B cell (primary cell): Measurements from ENCODE around the gene IFNG-AS1. TPM values are rescaled to one million over a fixed set of nuclear protein-coding genes. Genes with fewer than 3 reads are reported as not detected.

Experiments used
- ATAC-seq: fragments of 200-7000 bp; cut with Tn5 transposase; one replicate; pipeline ENCODE4 v1.10.0; 2021; ENCODE audit warnings: low read depth, mild to moderate bottlenecking, moderate number of reproducible peaks, moderate library complexity
- CTCF ChIA-PET: fragments of 350-600 bp; sonication (Branson Sonifier 250); formaldehyde crosslinking; loops from one replicate; lab custom pipeline; 2021; ENCODE audit warnings: antibody characterized with exemption, inconsistent platforms; lab: Charles Lee
- POLR2A ChIA-PET: fragments of 350-600 bp; sonication (Branson Sonifier 250); formaldehyde crosslinking; loops from one replicate; lab custom pipeline; 2021; ENCODE audit warnings: antibody characterized with exemption; lab: Charles Lee
- DNase-seq: peaks from one replicate; pipeline ENCODE4 v3.0.0; 2013
- H2AFZ ChIP-seq: 2 replicates; pipeline ENCODE4 v1.6.1; 2012; ENCODE audit warnings: mild to moderate bottlenecking, low read depth, low read length; ENCODE audit not compliant: insufficient read depth, poor library complexity, severe bottlenecking
- H3K27ac ChIP-seq, 2 donors: 1 replicate in 1 of 2; 2 replicates in 1 of 2; pipeline ENCODE4 v1.5.1; 2012 to 2013; ENCODE audit warnings: low read length in 2 of 2, mild to moderate bottlenecking in 2 of 2, moderate library complexity in 1 of 2
- H3K27me3 ChIP-seq, 4 experiments: fragments of 200-600 bp in 1 of 4; sonication (generic) in 1 of 4; replicated peaks in 1 of 4; 1 replicate in 2 of 4; 2 replicates in 2 of 4; pipeline versions ENCODE4 v1.6.1 to v1.7.0; 2013 to 2016; ENCODE audit warnings: low read length in 3 of 4, mild to moderate bottlenecking in 2 of 4, mixed read lengths in 1 of 4, moderate library complexity in 1 of 4; ENCODE audit not compliant: insufficient read depth in 4 of 4, control insufficient read depth in 3 of 4; ENCODE audit errors: control extremely low read depth in 1 of 4
- H3K36me3 ChIP-seq, 2 experiments: replicated peaks in 1 of 2; 1 replicate in 1 of 2; 2 replicates in 1 of 2; pipeline versions ENCODE4 v1.6.1 to v1.7.1; 2013; ENCODE audit warnings: low read length in 1 of 2; ENCODE audit not compliant: insufficient read depth in 2 of 2, control insufficient read depth in 1 of 2; ENCODE audit errors: control extremely low read depth in 1 of 2, extremely low read depth in 1 of 2
- H3K4me1 ChIP-seq, 2 donors: fragments of 200-600 bp in 1 of 2; sonication (generic) in 1 of 2; 1 replicate in 1 of 2; 2 replicates in 1 of 2; pipeline versions ENCODE4 v1.5.1 to v1.6.1; 2013 to 2017; ENCODE audit warnings: low read length in 2 of 2; ENCODE audit not compliant: control insufficient read depth in 2 of 2, insufficient read depth in 2 of 2
- H3K4me2 ChIP-seq: replicated peaks from 2 replicates; pipeline ENCODE3; 2012; ENCODE audit warnings: mild to moderate bottlenecking, low read depth, low read length; ENCODE audit not compliant: poor library complexity, severe bottlenecking
- H3K4me3 ChIP-seq, 5 experiments: fragments of 200-600 bp in 1 of 5; sonication (generic) in 1 of 5; 1 replicate in 3 of 5; 2 replicates in 2 of 5; pipeline versions ENCODE4 v1.5.1 to v1.7.0; 2011 to 2016; ENCODE audit warnings: low read length in 4 of 5, mild to moderate bottlenecking in 4 of 5, low read depth in 2 of 5, control low read depth in 1 of 5, moderate library complexity in 1 of 5; ENCODE audit not compliant: insufficient read depth in 1 of 5; ENCODE audit errors: control extremely low read depth in 1 of 5, extremely low read depth in 1 of 5
- H3K79me2 ChIP-seq: fragments of 200-600 bp; sonication (generic); one replicate; pipeline ENCODE4 v1.6.0; 2016; ENCODE audit warnings: low read length; ENCODE audit not compliant: control insufficient read depth, insufficient read depth
- H3K9ac ChIP-seq: fragments of 200-600 bp; sonication (generic); 2 replicates; pipeline ENCODE4 v1.6.1; 2017; ENCODE audit warnings: mild to moderate bottlenecking, low read length, moderate library complexity
- H3K9me3 ChIP-seq, 3 donors: one replicate each; pipeline versions ENCODE4 v1.6.1 to v1.7.1; 2013; ENCODE audit warnings: low read length in 2 of 3; ENCODE audit not compliant: control insufficient read depth in 2 of 3, insufficient read depth in 1 of 3; ENCODE audit errors: control extremely low read depth in 1 of 3
- H4K20me1 ChIP-seq: 2 replicates; pipeline ENCODE4 v1.6.0; 2012; ENCODE audit warnings: mild to moderate bottlenecking, low read length; ENCODE audit not compliant: insufficient read depth, control insufficient read depth, poor library complexity, severe bottlenecking
- H3K27ac Mint-ChIP-seq: one replicate; pipeline ENCODE4 v1.8.0; 2021; ENCODE audit warnings: mixed read lengths
- H3K27me3 Mint-ChIP-seq: one replicate; pipeline ENCODE4 v1.8.0; 2021; ENCODE audit warnings: mixed read lengths
- H3K4me1 Mint-ChIP-seq: one replicate; pipeline ENCODE4 v1.8.0; 2021; ENCODE audit warnings: mixed read lengths
- H3K4me3 Mint-ChIP-seq: one replicate; pipeline ENCODE4 v1.8.0; 2021; ENCODE audit warnings: mixed read lengths
- H3K9me3 Mint-ChIP-seq: one replicate; pipeline ENCODE4 v1.8.0; 2022; ENCODE audit warnings: mixed read lengths; ENCODE audit not compliant: insufficient read depth
- EZH2 ChIP-seq: IDR thresholded peaks from 2 replicates; pipeline ENCODE4 v1.6.1; 2012; ENCODE audit warnings: borderline replicate concordance, low read depth, mild to moderate bottlenecking, moderate library complexity, low read length; ENCODE audit not compliant: insufficient read depth, poor library complexity, severe bottlenecking
- WGBS: methylation state at CpG from one replicate; pipeline ENCODE4 v1.1.5; 2013; ENCODE audit warnings: missing lambda C conversion rate; ENCODE audit not compliant: insufficient coverage; 5-methylcytosine and 5-hydroxymethylcytosine counted together
- intact Hi-C: fragments of 100-400 bp; cut with micrococcal nuclease; formaldehyde crosslinking; loops from one replicate; pipeline ENCODE4 v1.10.0; 2022
- polyA plus RNA-seq: library from polyadenylated mRNA; depleted of rRNA; stranded (reverse); fragments of >200 nt; gene quantifications from 2 replicates; pipeline ENCODE4 v1.2.3, GENCODE V29; 2012
- total RNA-seq, 2 donors: library from RNA; stranded (reverse); fragments of 120-200 nt in 1 of 2; gene quantifications; 1 replicate in 1 of 2; 2 replicates in 1 of 2; pipeline versions ENCODE4 v1.2.3 to v1.2.4, GENCODE V29; 2013 to 2022
- TF ChIP-seq, protein P1 (sequence below): fragments of 200-600 bp; IDR thresholded peaks from one replicate; pipeline ENCODE4 v1.8.0; 2022; ENCODE audit warnings: antibody characterized with exemption, mild to moderate bottlenecking

Gene IFNG-AS1
- total and polyA plus RNA-seq, 2 donors (not counting 1 experiment from before 2014, with no cell fraction given) = 1.8 to 19.0 TPM

DNA sequence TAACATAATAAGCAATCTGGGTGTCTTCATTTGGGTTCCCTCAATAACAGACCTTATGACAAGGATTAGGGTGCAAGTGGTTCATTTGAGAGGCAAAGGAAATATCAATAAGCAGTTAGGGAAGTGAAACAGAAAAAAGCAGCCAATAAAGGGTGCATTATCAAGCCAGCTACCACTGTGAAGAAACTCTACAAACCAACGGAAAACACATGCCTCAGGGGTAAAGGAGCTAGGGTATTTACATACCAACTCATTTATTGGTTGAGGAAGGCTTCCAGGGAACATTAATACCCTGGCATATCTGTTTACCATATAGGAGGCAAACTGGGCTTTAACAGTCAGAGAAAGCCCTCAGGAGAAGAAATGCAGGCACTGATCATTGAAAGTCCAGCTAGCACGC, 22.7 kb upstream of the IFNG-AS1 start:
- Histone ChIP-seq H2AFZ (peak overlapping the region; percentile 5), H3K27ac (no peak overlapping the region), H4K20me1 (no peaks in the 10 kb centered on the region), H3K36me3 (no peaks in the 10 kb centered on the region), H3K9ac (no peak overlapping the region), H3K4me2 (peak overlapping the region; percentile 35), H3K4me1 (peaks cover 16 to 24% of the 10 kb centered on the region in 2 donors), H3K9me3 (no peaks in the 10 kb centered on the region), H3K4me3 (no peak overlapping the region), H3K79me2 (no peaks in the 10 kb centered on the region), H3K27me3 (no peaks in the 10 kb centered on the region)
- Mint-ChIP-seq H3K27me3 (no peaks in the 10 kb centered on the region), H3K4me1 (peaks cover 20% of the 10 kb centered on the region), H3K9me3 (no peaks in the 10 kb centered on the region), H3K4me3 (no peak overlapping the region), H3K27ac (no peak overlapping the region)
- ATAC-seq = no peak
- POLR2A ChIA-PET = no interaction called here
- intact Hi-C loops = no loop called here
- peak; percentile 38 for DNase-seq
- TF ChIP-seq EZH2 = no peak
- TF ChIP-seq, protein P1, sequence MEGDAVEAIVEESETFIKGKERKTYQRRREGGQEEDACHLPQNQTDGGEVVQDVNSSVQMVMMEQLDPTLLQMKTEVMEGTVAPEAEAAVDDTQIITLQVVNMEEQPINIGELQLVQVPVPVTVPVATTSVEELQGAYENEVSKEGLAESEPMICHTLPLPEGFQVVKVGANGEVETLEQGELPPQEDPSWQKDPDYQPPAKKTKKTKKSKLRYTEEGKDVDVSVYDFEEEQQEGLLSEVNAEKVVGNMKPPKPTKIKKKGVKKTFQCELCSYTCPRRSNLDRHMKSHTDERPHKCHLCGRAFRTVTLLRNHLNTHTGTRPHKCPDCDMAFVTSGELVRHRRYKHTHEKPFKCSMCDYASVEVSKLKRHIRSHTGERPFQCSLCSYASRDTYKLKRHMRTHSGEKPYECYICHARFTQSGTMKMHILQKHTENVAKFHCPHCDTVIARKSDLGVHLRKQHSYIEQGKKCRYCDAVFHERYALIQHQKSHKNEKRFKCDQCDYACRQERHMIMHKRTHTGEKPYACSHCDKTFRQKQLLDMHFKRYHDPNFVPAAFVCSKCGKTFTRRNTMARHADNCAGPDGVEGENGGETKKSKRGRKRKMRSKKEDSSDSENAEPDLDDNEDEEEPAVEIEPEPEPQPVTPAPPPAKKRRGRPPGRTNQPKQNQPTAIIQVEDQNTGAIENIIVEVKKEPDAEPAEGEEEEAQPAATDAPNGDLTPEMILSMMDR = no peak
- WGBS = 100% methylated on average over 1 of the region's 2 CpGs
- CTCF ChIA-PET = interaction anchor here (1.1 to 2.2 kb wide), 2 partner anchors 47 to 86 kb away, joined by 3 to 5 read pairs; no protein-coding TSS in a partner anchor

DNA sequence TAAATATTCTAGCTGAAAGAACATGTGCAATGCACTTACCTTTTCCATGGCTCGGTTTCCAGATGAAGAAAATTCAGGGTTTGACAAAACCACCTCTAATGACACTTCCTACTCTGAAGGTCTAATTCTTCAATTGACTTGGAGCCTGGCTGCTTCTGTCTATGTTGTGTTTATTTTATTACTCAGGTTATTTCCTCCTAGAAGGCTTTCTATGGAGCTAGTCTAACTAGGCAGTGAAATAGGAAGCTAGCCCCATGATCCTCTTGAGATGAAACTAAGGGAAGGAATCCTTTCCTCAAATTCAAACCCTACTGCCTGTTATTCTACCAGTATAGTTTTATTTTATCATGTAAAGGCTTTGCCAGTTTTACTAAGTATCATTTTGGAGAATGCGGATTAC, 20.9 kb upstream of the IFNG-AS1 start:
- no peaks in the 10 kb centered on the region for H3K36me3 ChIP-seq
- peaks cover 16 to 24% of the 10 kb centered on the region in 2 donors for H3K4me1 ChIP-seq
- H3K9me3 ChIP-seq = no peaks in the 10 kb centered on the region
- H3K4me1 Mint-ChIP-seq = peaks cover 20% of the 10 kb centered on the region
- no peak overlapping the region for H3K4me3 ChIP-seq
- no peak overlapping the region for H3K4me3 Mint-ChIP-seq
- H3K9me3 Mint-ChIP-seq = no peaks in the 10 kb centered on the region
- no peak overlapping the region for H3K4me2 ChIP-seq
- no CpG with 5 or more reads among the region's 2 CpGs for WGBS
- ChIA-PET POLR2A (no interaction called here), CTCF (no interaction called here)
- intact Hi-C loops = no loop called here
- H3K27ac Mint-ChIP-seq = no peak overlapping the region
- no peaks in the 10 kb centered on the region for H3K79me2 ChIP-seq
- no peaks in the 10 kb centered on the region for H3K27me3 Mint-ChIP-seq
- H3K27me3 ChIP-seq = no peaks in the 10 kb centered on the region
- no peak overlapping the region for H3K9ac ChIP-seq
- TF ChIP-seq EZH2 = no peak
- TF ChIP-seq, protein P1 = no peak
- H4K20me1 ChIP-seq = no peaks in the 10 kb centered on the region
- no peak overlapping the region for H3K27ac ChIP-seq
- no peak for DNase-seq
- no peak overlapping the region for H2AFZ ChIP-seq
- no peak for ATAC-seq
